ENCODE data around the gene TK2. TPM values are rescaled to one million over a fixed set of nuclear protein-coding genes. Genes with fewer than 3 reads are reported as not detected.

The TK2 gene
- total and polyA plus RNA-seq, 2 experiments from 2014 or later, result 1.8 to 4.2 TPM

DNA sequence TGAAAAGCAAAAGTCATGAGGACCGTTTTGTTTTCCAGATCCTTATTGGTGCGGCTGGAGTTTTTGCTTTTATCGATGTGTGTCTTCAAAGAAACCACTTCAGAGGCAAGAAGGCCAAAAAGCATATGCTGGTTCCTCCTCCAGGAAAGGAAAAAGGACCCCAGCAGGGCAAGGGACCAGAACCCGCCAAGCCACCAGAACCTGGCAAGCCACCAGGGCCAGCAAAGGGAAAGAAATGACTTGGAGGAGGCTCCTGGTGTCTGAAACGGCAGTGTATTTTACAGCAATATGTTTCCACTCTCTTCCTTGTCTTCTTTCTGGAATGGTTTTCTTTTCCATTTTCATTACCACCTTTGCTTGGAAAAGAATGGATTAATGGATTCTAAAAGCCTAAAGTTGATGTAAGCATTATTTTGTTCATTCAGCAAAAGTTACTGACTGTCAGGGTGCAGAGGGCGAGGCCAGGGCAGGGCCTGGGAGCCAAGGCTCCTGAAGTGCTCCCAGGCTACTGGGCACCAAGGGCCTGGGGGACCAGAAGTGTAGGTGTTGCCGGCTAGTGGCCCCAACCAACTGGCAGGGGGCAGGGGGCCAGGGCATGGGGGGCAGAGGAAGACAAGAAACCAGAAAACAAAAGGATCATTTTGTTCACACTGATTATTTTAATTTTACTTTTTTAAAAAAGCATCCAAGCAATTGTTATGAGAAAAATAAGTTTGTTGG lies 38.1 kb upstream of the TK2 start:
- no peak for ATAC-seq
- H3K36me3 ChIP-seq (ENCODE audit: insufficient read depth), result no peaks in the 10 kb centered on the region
- no peak overlapping the region for H2AFZ ChIP-seq

More for the DNA sequence above, 38.1 kb upstream of the TK2 start:
- no peaks in the 10 kb centered on the region for H3K9me3 Mint-ChIP-seq
- no peak overlapping the region for H3K4me2 ChIP-seq
- H3K27me3 Mint-ChIP-seq (ENCODE audit: insufficient read depth, low read depth, poor library complexity), result peaks cover 10% of the 10 kb centered on the region
- no peaks in the 10 kb centered on the region for H3F3A ChIP-seq (replicated peaks; ENCODE audit: low read depth)
- no peak overlapping the region for H3K27ac ChIP-seq (ENCODE audit: low read depth)
- H3K36me3 Mint-ChIP-seq (ENCODE audit: low read depth), result no peaks in the 10 kb centered on the region
- H3K4me3 Mint-ChIP-seq, result no peak overlapping the region
- H3K4me1 Mint-ChIP-seq, result peaks cover 26% of the 10 kb centered on the region
- no peaks in the 10 kb centered on the region for H3K79me2 ChIP-seq (replicated peaks; ENCODE audit: insufficient read depth)
- H3K9me2 ChIP-seq (ENCODE audit: insufficient read depth), result no peaks in the 10 kb centered on the region
- no peaks in the 10 kb centered on the region for H3K27me3 ChIP-seq (ENCODE audit: insufficient read depth)
- TF ChIP-seq ZNF331 (CRISPR knock-in tag; IDR thresholded peaks at IDR 0.05; ENCODE audit: low read depth), result no peak
- TF ChIP-seq POLR2AphosphoS5 (IDR thresholded peaks at IDR 0.05; ENCODE audit: low read depth), result no peak
- no peak for TF ChIP-seq CREB1 (CRISPR knock-in tag; IDR thresholded peaks at IDR 0.05; ENCODE audit: low read depth)
- TF ChIP-seq NANOG (IDR thresholded peaks at IDR 0.05; ENCODE audit: borderline replicate concordance), result no peak
- no peak for TF ChIP-seq STAT1 (IDR thresholded peaks at IDR 0.05; ENCODE audit: unreplicated experiment)
- TF ChIP-seq JUNB (IDR thresholded peaks at IDR 0.05; ENCODE audit: unreplicated experiment), result no peak
- TF ChIP-seq, protein P1, sequence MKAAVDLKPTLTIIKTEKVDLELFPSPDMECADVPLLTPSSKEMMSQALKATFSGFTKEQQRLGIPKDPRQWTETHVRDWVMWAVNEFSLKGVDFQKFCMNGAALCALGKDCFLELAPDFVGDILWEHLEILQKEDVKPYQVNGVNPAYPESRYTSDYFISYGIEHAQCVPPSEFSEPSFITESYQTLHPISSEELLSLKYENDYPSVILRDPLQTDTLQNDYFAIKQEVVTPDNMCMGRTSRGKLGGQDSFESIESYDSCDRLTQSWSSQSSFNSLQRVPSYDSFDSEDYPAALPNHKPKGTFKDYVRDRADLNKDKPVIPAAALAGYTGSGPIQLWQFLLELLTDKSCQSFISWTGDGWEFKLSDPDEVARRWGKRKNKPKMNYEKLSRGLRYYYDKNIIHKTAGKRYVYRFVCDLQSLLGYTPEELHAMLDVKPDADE (IDR thresholded peaks at IDR 0.05), result no peak
- no peak for TF ChIP-seq ZNF114 (CRISPR knock-in tag; IDR thresholded peaks at IDR 0.05)
- TF ChIP-seq, protein P2, sequence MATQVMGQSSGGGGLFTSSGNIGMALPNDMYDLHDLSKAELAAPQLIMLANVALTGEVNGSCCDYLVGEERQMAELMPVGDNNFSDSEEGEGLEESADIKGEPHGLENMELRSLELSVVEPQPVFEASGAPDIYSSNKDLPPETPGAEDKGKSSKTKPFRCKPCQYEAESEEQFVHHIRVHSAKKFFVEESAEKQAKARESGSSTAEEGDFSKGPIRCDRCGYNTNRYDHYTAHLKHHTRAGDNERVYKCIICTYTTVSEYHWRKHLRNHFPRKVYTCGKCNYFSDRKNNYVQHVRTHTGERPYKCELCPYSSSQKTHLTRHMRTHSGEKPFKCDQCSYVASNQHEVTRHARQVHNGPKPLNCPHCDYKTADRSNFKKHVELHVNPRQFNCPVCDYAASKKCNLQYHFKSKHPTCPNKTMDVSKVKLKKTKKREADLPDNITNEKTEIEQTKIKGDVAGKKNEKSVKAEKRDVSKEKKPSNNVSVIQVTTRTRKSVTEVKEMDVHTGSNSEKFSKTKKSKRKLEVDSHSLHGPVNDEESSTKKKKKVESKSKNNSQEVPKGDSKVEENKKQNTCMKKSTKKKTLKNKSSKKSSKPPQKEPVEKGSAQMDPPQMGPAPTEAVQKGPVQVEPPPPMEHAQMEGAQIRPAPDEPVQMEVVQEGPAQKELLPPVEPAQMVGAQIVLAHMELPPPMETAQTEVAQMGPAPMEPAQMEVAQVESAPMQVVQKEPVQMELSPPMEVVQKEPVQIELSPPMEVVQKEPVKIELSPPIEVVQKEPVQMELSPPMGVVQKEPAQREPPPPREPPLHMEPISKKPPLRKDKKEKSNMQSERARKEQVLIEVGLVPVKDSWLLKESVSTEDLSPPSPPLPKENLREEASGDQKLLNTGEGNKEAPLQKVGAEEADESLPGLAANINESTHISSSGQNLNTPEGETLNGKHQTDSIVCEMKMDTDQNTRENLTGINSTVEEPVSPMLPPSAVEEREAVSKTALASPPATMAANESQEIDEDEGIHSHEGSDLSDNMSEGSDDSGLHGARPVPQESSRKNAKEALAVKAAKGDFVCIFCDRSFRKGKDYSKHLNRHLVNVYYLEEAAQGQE (IDR thresholded peaks at IDR 0.05; ENCODE audit: unreplicated experiment), result no peak
- TF ChIP-seq, protein P3, sequence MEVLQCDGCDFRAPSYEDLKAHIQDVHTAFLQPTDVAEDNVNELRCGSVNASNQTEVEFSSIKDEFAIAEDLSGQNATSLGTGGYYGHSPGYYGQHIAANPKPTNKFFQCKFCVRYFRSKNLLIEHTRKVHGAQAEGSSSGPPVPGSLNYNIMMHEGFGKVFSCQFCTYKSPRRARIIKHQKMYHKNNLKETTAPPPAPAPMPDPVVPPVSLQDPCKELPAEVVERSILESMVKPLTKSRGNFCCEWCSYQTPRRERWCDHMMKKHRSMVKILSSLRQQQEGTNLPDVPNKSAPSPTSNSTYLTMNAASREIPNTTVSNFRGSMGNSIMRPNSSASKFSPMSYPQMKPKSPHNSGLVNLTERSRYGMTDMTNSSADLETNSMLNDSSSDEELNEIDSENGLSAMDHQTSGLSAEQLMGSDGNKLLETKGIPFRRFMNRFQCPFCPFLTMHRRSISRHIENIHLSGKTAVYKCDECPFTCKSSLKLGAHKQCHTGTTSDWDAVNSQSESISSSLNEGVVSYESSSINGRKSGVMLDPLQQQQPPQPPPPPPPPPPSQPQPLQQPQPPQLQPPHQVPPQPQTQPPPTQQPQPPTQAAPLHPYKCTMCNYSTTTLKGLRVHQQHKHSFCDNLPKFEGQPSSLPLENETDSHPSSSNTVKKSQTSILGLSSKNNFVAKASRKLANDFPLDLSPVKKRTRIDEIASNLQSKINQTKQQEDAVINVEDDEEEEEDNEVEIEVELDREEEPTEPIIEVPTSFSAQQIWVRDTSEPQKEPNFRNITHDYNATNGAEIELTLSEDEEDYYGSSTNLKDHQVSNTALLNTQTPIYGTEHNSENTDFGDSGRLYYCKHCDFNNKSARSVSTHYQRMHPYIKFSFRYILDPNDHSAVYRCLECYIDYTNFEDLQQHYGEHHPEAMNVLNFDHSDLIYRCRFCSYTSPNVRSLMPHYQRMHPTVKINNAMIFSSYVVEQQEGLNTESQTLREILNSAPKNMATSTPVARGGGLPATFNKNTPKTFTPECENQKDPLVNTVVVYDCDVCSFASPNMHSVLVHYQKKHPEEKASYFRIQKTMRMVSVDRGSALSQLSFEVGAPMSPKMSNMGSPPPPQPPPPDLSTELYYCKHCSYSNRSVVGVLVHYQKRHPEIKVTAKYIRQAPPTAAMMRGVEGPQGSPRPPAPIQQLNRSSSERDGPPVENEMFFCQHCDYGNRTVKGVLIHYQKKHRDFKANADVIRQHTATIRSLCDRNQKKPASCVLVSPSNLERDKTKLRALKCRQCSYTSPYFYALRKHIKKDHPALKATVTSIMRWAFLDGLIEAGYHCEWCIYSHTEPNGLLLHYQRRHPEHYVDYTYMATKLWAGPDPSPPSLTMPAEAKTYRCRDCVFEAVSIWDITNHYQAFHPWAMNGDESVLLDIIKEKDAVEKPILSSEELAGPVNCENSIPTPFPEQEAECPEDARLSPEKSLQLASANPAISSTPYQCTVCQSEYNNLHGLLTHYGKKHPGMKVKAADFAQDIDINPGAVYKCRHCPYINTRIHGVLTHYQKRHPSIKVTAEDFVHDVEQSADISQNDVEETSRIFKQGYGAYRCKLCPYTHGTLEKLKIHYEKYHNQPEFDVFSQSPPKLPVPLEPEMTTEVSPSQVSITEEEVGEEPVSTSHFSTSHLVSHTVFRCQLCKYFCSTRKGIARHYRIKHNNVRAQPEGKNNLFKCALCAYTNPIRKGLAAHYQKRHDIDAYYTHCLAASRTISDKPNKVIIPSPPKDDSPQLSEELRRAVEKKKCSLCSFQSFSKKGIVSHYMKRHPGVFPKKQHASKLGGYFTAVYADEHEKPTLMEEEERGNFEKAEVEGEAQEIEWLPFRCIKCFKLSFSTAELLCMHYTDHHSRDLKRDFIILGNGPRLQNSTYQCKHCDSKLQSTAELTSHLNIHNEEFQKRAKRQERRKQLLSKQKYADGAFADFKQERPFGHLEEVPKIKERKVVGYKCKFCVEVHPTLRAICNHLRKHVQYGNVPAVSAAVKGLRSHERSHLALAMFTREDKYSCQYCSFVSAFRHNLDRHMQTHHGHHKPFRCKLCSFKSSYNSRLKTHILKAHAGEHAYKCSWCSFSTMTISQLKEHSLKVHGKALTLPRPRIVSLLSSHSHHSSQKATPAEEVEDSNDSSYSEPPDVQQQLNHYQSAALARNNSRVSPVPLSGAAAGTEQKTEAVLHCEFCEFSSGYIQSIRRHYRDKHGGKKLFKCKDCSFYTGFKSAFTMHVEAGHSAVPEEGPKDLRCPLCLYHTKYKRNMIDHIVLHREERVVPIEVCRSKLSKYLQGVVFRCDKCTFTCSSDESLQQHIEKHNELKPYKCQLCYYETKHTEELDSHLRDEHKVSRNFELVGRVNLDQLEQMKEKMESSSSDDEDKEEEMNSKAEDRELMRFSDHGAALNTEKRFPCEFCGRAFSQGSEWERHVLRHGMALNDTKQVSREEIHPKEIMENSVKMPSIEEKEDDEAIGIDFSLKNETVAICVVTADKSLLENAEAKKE (CRISPR knock-in tag; IDR thresholded peaks at IDR 0.05), result no peak
- no peak for TF ChIP-seq EZH2phosphoT487 (IDR thresholded peaks at IDR 0.05; ENCODE audit: unreplicated experiment)
- no peak for TF ChIP-seq CTCF (conservative IDR thresholded peaks at IDR 0.05; ENCODE audit: low read depth in 2 of 2)
- TF ChIP-seq EZH2 (IDR thresholded peaks at IDR 0.05; ENCODE audit: low read depth, unreplicated experiment), result no peak
- no peak overlapping the region for H3K4me3 ChIP-seq
- no peaks in the 10 kb centered on the region for H4K20me1 ChIP-seq (replicated peaks; ENCODE audit: insufficient read depth)
- DNase-seq (ENCODE audit: low spot score), result no peak
- peaks cover 3% of the 10 kb centered on the region; the same call in 1 of the 2 replicates for H3K4me1 ChIP-seq (ENCODE audit: insufficient read depth)
- H3K27ac Mint-ChIP-seq, result no peak overlapping the region

Data from GM23338 (cell line).